GM21576 (cell line): ENCODE results near the gene GSK3B.

ENCODE experiments used
- ATAC-seq: cut with Tn5 transposase; IDR thresholded peaks from one replicate; pipeline ENCODE4 v1.9.1; 2021; ENCODE audit warnings: mild to moderate bottlenecking, moderate library complexity; ENCODE audit not compliant: unreplicated experiment

Gene GSK3B

GRCh38 chr3:119950666-119951325 lies 143.5 kb downstream of the GSK3B start:
- no peak for ATAC-seq

DNA sequence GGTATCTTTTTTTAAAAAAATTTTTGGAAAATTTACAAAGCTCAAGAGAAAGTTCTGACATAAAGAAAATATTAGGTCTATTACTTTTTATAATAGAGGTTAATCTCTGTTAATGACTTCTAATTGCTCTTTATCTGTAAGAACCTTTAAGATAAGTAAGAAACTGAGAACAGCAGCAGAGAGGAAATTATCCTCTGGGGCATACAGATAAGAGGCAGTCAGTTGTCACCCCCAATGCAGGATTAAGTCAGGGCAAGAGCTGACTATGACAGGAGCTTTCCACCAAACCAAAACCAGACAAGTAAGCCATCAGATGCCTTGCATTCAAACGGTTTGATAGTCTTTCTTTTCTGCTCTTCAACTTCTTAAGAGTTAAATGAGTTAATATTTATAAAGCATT lies 149.0 kb downstream of the GSK3B start:
- no peak for ATAC-seq

DNA sequence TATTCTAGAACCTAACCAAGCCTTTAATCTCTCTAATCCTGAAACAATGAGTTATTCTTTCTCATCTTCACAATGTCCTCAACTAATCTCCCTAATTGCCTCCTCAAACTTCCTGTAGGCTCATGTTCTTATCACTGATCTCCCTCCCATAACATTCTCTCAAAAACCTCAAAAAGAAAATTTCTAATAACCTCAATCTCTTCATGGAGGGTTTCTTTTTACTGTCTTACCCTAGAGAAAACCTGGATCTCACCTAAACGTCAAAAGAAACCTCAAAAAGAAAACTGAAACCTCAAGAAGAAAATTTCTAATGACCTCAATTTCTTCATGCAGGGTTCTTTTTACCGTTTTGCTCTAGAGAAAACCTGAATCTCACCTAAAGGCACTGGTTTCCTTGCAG lies 150.2 kb downstream of the GSK3B start:
- ATAC-seq = peak; percentile 64

- no peak for ATAC-seq
These were observed 155.2 kb downstream of the GSK3B start for GRCh38 chr3:119939077-119939476.

DNA sequence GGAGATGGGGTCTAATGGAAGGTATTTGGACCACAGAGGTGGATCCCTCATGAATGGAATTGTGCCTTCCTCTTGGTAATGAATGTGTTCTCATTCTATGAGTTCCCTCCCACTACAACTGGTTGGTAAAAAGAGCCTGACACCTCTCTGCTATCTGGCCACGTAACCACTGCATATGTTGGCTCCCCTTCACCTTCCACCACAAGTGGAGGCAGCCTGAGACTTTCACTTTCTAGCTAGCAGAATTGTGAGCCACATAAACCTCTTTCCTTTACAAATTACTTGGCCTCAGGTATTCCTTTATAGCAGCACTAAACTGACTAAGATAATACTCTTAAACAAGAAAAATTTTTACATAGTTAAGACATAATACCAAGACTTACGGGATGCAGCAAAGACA lies 157.0 kb downstream of the GSK3B start:
- ATAC-seq = peak; percentile 98

DNA sequence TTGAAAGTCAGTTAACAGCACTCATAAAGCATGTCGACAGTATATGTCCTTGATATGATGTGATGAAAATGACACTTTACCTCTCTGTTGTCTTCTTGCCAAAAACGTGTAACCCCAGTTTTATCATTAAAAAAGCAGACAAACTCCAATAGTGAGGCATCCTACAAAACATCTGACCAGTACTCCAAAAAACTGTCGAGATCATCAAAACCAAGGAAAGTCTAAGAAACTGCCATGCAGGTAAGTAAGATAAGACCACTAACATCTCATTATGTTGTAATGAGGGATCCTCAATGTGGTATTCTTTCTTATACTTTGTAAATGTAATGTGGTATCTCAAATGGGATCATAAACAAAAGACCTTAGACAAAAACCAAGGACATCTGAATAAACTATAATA lies 160.0 kb downstream of the GSK3B start:
- no peak for ATAC-seq

DNA sequence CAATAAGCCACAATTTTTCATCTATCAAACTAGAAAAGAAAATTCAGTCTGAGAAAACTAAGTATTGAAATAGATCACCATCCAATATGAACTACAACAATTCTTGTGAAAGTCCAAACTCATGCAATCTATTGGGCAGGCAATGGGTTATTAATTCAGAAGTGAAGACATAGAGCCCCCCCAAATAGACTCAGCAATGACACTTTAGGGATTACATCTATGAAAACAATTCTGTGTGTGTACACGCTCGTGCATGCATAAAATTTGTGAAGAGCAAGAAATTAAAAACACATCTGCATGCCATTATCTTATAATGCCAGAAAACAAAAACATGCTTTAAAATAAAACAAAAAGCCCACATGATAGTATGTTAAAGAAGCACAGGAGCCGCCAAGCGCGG lies 161.0 kb downstream of the GSK3B start:
- no peak for ATAC-seq

- no peak for ATAC-seq
These were observed 164.0 kb downstream of the GSK3B start for GRCh38 chr3:119930286-119930685.

DNA sequence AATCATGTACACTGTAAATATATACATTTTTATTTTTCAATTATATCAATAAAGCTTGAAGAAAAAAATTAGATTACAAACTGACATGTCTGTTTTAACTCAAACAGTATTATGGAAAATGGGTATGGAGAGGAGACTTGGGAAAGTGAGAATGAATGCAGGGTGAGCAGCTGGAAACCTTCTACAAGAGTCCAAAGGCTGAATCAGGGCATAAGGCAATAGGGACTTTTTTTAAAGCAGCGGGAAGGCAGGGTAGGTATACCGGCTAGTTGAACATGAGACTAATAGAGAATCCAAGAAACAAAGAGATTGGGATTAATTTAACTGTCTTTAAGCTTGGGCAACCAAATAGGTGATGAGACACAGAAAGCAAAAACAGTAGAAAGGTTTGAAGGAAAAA lies 167.1 kb downstream of the GSK3B start:
- ATAC-seq = no peak

GRCh38 chr3:119924111-119925094 lies 169.8 kb downstream of the GSK3B start:
- no peak for ATAC-seq

GRCh38 chr3:119918992-119919933 lies 175.0 kb downstream of the GSK3B start:
- ATAC-seq = no peak

DNA sequence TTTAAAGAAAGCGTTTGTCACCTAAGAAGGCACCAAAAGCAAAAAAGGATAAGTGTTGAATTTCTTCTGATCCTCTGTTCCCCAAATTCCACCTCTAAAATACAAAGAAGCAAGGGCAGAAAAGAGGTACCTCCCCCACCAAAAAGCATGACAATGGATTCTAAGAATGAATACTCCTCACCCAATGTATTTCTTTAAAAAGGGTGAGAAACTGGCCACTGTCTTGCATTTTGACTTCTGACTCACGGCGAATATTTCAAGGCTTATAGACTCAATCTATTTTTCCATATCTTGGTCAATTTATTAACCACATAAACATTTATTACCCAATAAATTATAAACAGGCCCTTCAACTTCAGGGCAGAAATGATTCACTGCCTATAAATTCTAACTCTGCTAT lies 181.2 kb downstream of the GSK3B start:
- ATAC-seq = no peak

- no peak for ATAC-seq
These were observed 182.0 kb downstream of the GSK3B start for GRCh38 chr3:119912220-119912619.

GRCh38 chr3:119911748-119912147 lies 182.5 kb downstream of the GSK3B start:
- ATAC-seq = no peak

DNA sequence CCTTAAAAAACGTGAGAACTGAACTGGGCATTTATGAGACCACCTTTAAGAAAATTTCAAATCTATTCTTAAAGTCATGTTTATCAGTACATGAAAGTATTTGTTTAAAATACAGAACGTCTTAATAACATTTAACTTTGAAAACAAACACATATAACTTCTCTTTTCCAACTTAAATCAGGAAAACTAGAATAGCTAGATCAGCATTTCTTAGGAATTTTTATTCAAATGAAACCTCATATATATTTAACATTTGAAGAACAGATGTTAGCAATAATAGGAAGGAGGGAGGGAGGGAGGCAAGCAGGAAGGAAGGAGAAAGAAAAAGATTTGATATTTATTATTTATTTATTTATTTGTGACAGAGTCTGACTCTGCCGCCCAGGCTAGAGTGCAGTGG lies 192.2 kb downstream of the GSK3B start:
- ATAC-seq = no peak

GRCh38 chr3:119901148-119901547 lies 193.1 kb downstream of the GSK3B start:
- no peak for ATAC-seq

GRCh38 chr3:119899192-119899511 lies 195.1 kb downstream of the GSK3B start:
- ATAC-seq = no peak

GRCh38 chr3:119898478-119899191 lies 195.6 kb downstream of the GSK3B start:
- no peak for ATAC-seq

DNA sequence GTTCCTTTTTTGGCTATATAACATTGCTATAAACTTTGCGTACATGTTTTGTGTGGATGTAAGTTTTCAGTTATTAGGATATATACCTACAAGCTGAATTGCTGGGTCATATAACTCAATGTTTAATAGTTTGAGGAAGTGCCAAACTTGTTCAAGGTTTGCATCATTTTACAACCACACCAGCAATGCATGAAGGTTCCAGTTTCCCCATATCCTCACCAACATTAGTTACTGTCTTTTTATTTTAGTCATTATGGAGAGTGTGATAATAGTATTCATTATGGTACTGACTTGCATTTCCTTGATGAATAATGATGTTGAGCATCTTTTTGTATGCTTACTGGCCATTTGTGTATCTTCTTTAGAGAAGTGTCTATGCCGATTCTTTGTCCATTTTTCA lies 200.1 kb downstream of the GSK3B start:
- no peak for ATAC-seq

- ATAC-seq = no peak
These were observed 200.5 kb downstream of the GSK3B start for GRCh38 chr3:119893769-119894168.
